ENCODE data around the gene TMEM120A. TPM values are rescaled to one million over a fixed set of nuclear protein-coding genes. Genes with fewer than 3 reads are reported as not detected.
A peak's percentile ranks its signal among the peaks of the same experiment; 100 is the strongest.

The TMEM120A gene
- total and polyA plus RNA-seq, 2 donors from 2014 or later: 47.0 to 141 TPM

DNA sequence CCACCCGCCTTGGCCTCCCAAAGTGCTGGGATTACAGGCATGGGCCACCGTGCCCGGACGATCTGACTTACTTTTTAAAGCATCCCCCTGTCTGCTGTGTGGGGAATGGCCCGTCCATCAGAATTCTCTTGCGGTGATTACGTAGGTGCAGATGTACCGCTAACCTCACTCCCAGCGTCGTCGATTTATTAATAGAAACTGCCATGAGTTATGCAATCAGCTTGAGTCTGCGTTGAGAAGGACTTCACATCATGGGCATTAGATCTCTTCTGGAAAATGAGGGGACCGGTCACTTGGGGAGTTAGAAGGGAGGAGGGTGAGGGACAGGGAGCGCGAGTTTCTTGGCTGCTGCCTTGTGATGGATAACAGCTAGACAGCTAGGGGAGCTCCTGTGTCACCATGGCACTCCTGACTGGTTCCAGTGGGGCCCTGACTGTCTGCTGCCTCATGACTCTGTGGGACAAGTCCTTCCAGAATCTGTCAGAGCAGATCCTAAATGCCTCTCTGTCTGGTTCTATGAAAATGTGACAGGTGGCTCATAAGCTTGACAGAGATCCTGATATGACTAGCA is 44.2 kb downstream of the TMEM120A start:
- H3K4me3 ChIP-seq (ENCODE audit: low read length in 3 of 3): no peak overlapping the region
- peaks cover 0 to 8% (median 7%) of the 10 kb centered on the region in 3 donors for H3K4me1 ChIP-seq (ENCODE audit: control insufficient read depth in 2 of 3, insufficient read depth in 2 of 3, low read depth in 1 of 3, low read length in 3 of 3)
- no peaks in the 10 kb centered on the region for H3K9me3 ChIP-seq (ENCODE audit: control insufficient read depth in 2 of 3, insufficient read depth in 1 of 3, low read length in 3 of 3)
- H3K9ac ChIP-seq (ENCODE audit: low read length in 3 of 3): peak overlapping the region in 1 of 3 donors; percentile 19
- intact Hi-C loops (cut with DNase I): no loop called here
- H3K36me3 ChIP-seq (ENCODE audit: control insufficient read depth in 2 of 3, insufficient read depth in 3 of 3, low read length in 3 of 3): peaks cover 0 to 10% (median 7%) of the 10 kb centered on the region in 3 donors
- FAIRE-seq (no peak), DNase-seq (peak in 3 of 5 donors; percentile 29 to 66 (median 38))
- no peaks in the 10 kb centered on the region for H3K27me3 ChIP-seq (ENCODE audit: control insufficient read depth, insufficient read depth, low read length)
- TF ChIP-seq, protein P1, sequence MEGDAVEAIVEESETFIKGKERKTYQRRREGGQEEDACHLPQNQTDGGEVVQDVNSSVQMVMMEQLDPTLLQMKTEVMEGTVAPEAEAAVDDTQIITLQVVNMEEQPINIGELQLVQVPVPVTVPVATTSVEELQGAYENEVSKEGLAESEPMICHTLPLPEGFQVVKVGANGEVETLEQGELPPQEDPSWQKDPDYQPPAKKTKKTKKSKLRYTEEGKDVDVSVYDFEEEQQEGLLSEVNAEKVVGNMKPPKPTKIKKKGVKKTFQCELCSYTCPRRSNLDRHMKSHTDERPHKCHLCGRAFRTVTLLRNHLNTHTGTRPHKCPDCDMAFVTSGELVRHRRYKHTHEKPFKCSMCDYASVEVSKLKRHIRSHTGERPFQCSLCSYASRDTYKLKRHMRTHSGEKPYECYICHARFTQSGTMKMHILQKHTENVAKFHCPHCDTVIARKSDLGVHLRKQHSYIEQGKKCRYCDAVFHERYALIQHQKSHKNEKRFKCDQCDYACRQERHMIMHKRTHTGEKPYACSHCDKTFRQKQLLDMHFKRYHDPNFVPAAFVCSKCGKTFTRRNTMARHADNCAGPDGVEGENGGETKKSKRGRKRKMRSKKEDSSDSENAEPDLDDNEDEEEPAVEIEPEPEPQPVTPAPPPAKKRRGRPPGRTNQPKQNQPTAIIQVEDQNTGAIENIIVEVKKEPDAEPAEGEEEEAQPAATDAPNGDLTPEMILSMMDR (IDR thresholded peaks at IDR 0.05; ENCODE audit: borderline replicate concordance, extremely low read depth, insufficient read depth): no peak
- H3K27ac ChIP-seq (ENCODE audit: low read depth in 2 of 2, low read length in 2 of 2): no peak overlapping the region

DNA sequence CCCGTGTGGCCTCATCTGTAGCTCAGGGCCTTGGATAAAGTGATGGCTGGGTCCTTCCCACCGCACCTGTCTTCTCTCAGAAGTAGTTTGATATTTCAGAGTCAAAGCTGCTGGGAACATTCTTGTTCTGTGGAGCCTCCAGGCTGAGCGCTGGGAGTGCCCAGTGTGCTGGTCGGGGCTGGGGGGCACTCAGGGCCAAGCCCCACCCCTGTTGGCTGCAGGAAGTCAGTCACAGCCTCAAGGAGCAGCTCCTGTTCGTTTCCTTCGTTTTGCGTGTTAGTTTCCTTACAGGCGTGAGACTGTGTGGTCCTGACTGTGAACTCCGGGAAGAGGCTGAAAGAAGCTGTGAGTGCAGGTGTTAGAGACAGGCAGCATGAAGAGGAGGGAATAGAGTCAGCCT is 46.2 kb downstream of the TMEM120A start:
- TF ChIP-seq, protein P1 (IDR thresholded peaks at IDR 0.05; ENCODE audit: borderline replicate concordance, extremely low read depth, insufficient read depth): no peak
- DNase-seq: no peak
- peaks cover 0 to 12% (median 3%) of the 10 kb centered on the region in 3 donors for H3K4me1 ChIP-seq (ENCODE audit: control insufficient read depth in 2 of 3, insufficient read depth in 2 of 3, low read depth in 1 of 3, low read length in 3 of 3)
- no peaks in the 10 kb centered on the region for H3K27me3 ChIP-seq (ENCODE audit: control insufficient read depth, insufficient read depth, low read length)
- H3K9ac ChIP-seq (ENCODE audit: low read length in 3 of 3): no peak overlapping the region
- H3K36me3 ChIP-seq (ENCODE audit: control insufficient read depth in 2 of 3, insufficient read depth in 3 of 3, low read length in 3 of 3): peaks cover 0 to 4% (median 2%) of the 10 kb centered on the region in 3 donors
- intact Hi-C loops (cut with DNase I): no loop called here
- no peak overlapping the region for H3K4me3 ChIP-seq (ENCODE audit: low read length in 3 of 3)
- H3K27ac ChIP-seq (ENCODE audit: low read depth in 2 of 2, low read length in 2 of 2): no peak overlapping the region
- no peak for FAIRE-seq
- no peaks in the 10 kb centered on the region for H3K9me3 ChIP-seq (ENCODE audit: control insufficient read depth in 2 of 3, insufficient read depth in 1 of 3, low read length in 3 of 3)

DNA sequence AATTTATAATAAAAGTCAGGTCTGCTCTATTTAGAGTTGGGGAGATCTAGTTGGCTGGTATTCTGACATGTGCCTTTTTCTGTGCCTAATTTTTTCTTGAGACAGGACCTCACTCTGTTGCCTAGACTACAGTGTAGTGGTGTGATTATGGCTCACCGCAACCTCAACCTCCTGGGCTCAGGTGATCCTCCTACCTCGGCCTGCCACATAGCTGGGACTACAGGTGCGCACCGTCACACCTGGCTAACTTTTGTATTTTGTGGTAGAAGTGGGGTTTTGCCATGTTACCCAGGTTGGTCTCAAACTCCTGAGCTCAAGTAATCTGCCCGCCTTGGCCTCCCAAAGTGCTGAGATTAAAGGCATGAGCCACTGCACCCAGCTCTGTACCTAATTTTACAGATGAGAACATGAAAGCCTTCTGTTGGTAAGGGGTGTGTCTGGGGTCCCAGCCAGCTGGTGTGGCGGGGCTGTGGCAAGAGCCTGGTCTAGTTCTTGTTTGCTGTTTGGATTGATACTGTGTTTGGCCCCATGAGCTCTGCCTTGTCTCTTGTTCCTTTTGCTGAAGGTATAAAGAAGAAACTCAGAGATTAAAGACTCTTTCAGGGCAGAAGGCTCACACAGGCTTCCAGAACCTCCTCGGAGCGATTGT is 48.1 kb downstream of the TMEM120A start:
- Histone ChIP-seq H3K27ac (ENCODE audit: low read depth in 2 of 2, low read length in 2 of 2) (peak overlapping the region in 1 of 2 donors; percentile 68), H3K27me3 (ENCODE audit: control insufficient read depth, insufficient read depth, low read length) (no peaks in the 10 kb centered on the region), H3K9me3 (ENCODE audit: control insufficient read depth in 2 of 3, insufficient read depth in 1 of 3, low read length in 3 of 3) (no peaks in the 10 kb centered on the region), H3K9ac (ENCODE audit: low read length in 3 of 3) (peak overlapping the region in 1 of 3 donors; percentile 17), H3K4me3 (ENCODE audit: low read length in 3 of 3) (no peak overlapping the region), H3K36me3 (ENCODE audit: control insufficient read depth in 2 of 3, insufficient read depth in 3 of 3, low read length in 3 of 3) (peaks cover 0 to 4% (median 2%) of the 10 kb centered on the region in 3 donors), H3K4me1 (ENCODE audit: control insufficient read depth in 2 of 3, insufficient read depth in 2 of 3, low read depth in 1 of 3, low read length in 3 of 3) (peaks cover 0 to 12% (median 3%) of the 10 kb centered on the region in 3 donors)
- TF ChIP-seq, protein P1 (IDR thresholded peaks at IDR 0.05; ENCODE audit: borderline replicate concordance, extremely low read depth, insufficient read depth): no peak
- peak in 1 of 5 donors; percentile 51 for DNase-seq
- intact Hi-C loops (cut with DNase I): no loop called here
- FAIRE-seq: no peak
